Retinal pigment epithelial cell (primary cell): ENCODE measurements around the gene NUPR1.
"Not testable (repeated sequence)": the region's sequence is repeated elsewhere in the genome, so short reads cannot be mapped to it uniquely, and the experiment has no call there.

Experiments
- DNase-seq: peaks from one replicate; pipeline ENCODE4 v3.0.0-alpha.2; 2010; ENCODE audit warnings: low read depth
- H3K4me3 ChIP-seq: 2 replicates; pipeline ENCODE4 v1.5.1; 2011; ENCODE audit warnings: mild to moderate bottlenecking, low read length, control low read depth, moderate library complexity
- CTCF ChIP-seq: conservative IDR thresholded peaks from 2 replicates; pipeline ENCODE4 v1.5.1; 2011; ENCODE audit warnings: low read depth, low read length, control low read depth, inconsistent platforms

The NUPR1 gene

GRCh38 chr16:28574925-28575324, 36.2 kb upstream of the NUPR1 start:
- TF ChIP-seq CTCF = no peak
- no peak for DNase-seq
- H3K4me3 ChIP-seq = no peak overlapping the region

GRCh38 chr16:28573738-28574718, 35.3 kb upstream of the NUPR1 start:
- TF ChIP-seq CTCF = no peak
- DNase-seq = no peak
- H3K4me3 ChIP-seq = no peak overlapping the region

GRCh38 chr16:28572696-28573510, 34.1 kb upstream of the NUPR1 start:
- no peak for TF ChIP-seq CTCF
- H3K4me3 ChIP-seq = no peak overlapping the region
- DNase-seq = no peak

- H3K4me3 ChIP-seq = no peak overlapping the region
- no peak for DNase-seq
- no peak for TF ChIP-seq CTCF
These were observed 31.4 kb upstream of the NUPR1 start for GRCh38 chr16:28569968-28570752.

GRCh38 chr16:28569021-28569420, 30.2 kb upstream of the NUPR1 start:
- DNase-seq = no peak
- no peak for TF ChIP-seq CTCF

GRCh38 chr16:28567292-28567691, 28.5 kb upstream of the NUPR1 start:
- DNase-seq = no peak
- no peak for TF ChIP-seq CTCF
- no peak overlapping the region for H3K4me3 ChIP-seq

More at GRCh38 chr16:28569021-28569420, 30.2 kb upstream of the NUPR1 start:
- H3K4me3 ChIP-seq = no peak overlapping the region

- DNase-seq, H3K4me3 ChIP-seq: not testable (repeated sequence)
These were observed 27.6 kb upstream of the NUPR1 start for GRCh38 chr16:28566233-28566925.
